WERI-Rb-1 (cell line): ENCODE results near the gene KCNB1.

Experiments used
- DNase-seq: peaks from one replicate; pipeline ENCODE4 v3.0.0-alpha.2; 2020
- H3K27ac ChIP-seq: fragments of 250-450 bp; sonication (Bioruptor Pico); 2 replicates; pipeline ENCODE4 v1.5.1; 2020; ENCODE audit warnings: mild to moderate bottlenecking, moderate library complexity
- H3K27me3 ChIP-seq: fragments of 250-450 bp; sonication (Bioruptor Pico); 2 replicates; pipeline ENCODE4 v1.5.1; 2021; ENCODE audit warnings: mild to moderate bottlenecking, low read depth, moderate library complexity; ENCODE audit not compliant: insufficient read depth, severe bottlenecking
- H3K36me3 ChIP-seq: fragments of 250-450 bp; sonication (Bioruptor Pico); 2 replicates; pipeline ENCODE4 v1.5.1; 2020; ENCODE audit warnings: mild to moderate bottlenecking, moderate library complexity
- H3K4me3 ChIP-seq: 2 replicates; pipeline ENCODE4 v1.5.1; 2011; ENCODE audit warnings: low read depth, mild to moderate bottlenecking, control low read depth, low read length
- H3K9me3 ChIP-seq: fragments of 250-450 bp; sonication (Bioruptor Pico); 2 replicates; pipeline ENCODE4 v1.5.1; 2021; ENCODE audit warnings: mild to moderate bottlenecking, moderate library complexity; ENCODE audit not compliant: severe bottlenecking
- TF ChIP-seq, protein P1 (sequence below): IDR thresholded peaks from 2 replicates; pipeline ENCODE4 v1.5.1; 2011; ENCODE audit warnings: low read depth, mild to moderate bottlenecking, control low read depth, inconsistent platforms, low read length

KCNB1 gene

DNA sequence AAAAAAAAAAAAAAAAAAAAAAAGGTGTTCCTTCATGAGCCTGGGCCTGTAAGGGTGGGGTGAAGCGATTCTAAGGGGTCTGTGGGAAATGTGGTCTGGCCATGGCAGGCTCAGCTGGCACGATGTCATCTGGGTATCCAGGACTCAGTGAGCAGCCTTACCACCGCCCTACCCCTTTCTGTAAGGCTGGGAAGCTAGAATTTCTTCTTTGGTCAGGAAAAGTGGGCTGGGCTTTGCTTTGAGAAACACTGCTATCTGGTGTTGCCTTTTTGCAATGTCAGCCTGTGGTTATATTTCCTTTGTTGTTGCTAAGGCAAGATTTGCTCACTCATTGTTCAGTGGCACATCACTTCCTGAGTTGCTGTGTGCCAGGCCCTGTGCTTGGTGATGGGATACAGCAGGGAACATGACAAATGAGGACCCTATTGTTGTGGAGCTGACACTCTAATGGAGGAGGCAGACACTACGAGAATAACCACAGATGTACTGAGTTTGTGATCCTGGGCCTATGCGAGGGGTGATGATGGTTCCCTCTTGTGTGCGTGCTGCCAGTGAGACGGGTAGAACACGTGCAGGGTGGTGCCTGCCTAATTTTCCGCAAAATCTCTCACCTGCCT lies 158.7 kb downstream of the KCNB1 start:
- no peak overlapping the region for H3K27ac ChIP-seq
- no peaks in the 10 kb centered on the region for H3K36me3 ChIP-seq
- H3K9me3 ChIP-seq = peaks cover 2% of the 10 kb centered on the region
- no peak overlapping the region for H3K4me3 ChIP-seq
- peaks cover 8% of the 10 kb centered on the region for H3K27me3 ChIP-seq
- TF ChIP-seq, protein P1, sequence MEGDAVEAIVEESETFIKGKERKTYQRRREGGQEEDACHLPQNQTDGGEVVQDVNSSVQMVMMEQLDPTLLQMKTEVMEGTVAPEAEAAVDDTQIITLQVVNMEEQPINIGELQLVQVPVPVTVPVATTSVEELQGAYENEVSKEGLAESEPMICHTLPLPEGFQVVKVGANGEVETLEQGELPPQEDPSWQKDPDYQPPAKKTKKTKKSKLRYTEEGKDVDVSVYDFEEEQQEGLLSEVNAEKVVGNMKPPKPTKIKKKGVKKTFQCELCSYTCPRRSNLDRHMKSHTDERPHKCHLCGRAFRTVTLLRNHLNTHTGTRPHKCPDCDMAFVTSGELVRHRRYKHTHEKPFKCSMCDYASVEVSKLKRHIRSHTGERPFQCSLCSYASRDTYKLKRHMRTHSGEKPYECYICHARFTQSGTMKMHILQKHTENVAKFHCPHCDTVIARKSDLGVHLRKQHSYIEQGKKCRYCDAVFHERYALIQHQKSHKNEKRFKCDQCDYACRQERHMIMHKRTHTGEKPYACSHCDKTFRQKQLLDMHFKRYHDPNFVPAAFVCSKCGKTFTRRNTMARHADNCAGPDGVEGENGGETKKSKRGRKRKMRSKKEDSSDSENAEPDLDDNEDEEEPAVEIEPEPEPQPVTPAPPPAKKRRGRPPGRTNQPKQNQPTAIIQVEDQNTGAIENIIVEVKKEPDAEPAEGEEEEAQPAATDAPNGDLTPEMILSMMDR = peak; percentile 44
- no peak for DNase-seq

DNA sequence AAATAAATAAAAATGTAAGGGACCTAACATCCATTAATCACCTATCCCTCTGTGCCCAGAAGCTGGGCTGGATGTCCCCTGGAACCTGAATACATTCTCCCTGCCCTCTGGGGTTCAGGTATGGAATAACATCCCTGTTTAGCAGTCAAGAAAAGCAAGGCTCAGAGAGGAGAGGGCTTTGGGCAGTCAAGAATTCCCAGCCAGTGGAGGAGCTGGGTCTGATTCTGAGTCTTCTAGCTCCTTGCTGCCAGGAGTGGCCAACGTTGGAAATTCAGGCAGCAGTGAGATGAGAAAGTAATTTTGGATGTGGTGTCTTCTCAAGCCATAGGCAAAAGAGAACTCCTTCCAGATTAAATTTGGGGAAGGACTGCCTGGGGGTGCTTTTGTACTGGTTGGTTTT lies 162.0 kb downstream of the KCNB1 start:
- TF ChIP-seq, protein P1 = peak; percentile 47
- H3K36me3 ChIP-seq = no peaks in the 10 kb centered on the region
- peaks cover 19% of the 10 kb centered on the region for H3K27me3 ChIP-seq
- H3K9me3 ChIP-seq = peaks cover 2% of the 10 kb centered on the region
- no peak overlapping the region for H3K4me3 ChIP-seq
- H3K27ac ChIP-seq = no peak overlapping the region
- peak; percentile 55 for DNase-seq

DNA sequence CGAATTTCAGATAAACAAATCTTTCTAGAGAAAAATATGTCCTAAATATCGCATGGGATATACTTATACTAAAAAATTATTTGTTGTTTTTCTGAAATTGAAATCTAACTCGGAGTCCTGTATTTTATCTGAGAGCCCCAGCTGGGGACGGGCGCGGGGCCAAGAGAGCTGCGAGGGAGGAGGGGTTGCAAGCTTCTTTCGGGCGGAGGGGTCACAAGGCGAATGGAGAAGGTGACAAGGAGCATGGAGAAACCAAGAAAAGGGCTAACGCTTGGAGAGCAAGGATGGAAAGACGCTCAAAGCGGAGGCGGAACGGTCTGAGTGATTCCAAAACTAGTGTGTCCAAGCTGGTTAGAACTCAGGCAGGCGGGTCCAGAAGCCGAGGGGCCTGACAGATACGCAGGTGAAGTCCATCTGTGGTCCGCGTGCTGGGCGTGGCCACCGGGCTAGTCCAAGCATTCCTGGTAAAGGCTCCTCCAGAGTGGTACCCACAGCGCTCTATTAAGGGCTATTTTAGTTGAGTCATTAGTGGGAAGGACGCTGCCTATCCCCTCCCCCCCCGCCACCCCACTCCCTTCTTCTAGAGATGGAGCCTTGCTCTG lies 163.2 kb downstream of the KCNB1 start:
- Histone ChIP-seq H3K36me3 (no peaks in the 10 kb centered on the region), H3K4me3 (no peak overlapping the region), H3K27me3 (peaks cover 19% of the 10 kb centered on the region), H3K27ac (no peak overlapping the region), H3K9me3 (no peaks in the 10 kb centered on the region)
- no peak for DNase-seq
- TF ChIP-seq, protein P1 = no peak

DNA sequence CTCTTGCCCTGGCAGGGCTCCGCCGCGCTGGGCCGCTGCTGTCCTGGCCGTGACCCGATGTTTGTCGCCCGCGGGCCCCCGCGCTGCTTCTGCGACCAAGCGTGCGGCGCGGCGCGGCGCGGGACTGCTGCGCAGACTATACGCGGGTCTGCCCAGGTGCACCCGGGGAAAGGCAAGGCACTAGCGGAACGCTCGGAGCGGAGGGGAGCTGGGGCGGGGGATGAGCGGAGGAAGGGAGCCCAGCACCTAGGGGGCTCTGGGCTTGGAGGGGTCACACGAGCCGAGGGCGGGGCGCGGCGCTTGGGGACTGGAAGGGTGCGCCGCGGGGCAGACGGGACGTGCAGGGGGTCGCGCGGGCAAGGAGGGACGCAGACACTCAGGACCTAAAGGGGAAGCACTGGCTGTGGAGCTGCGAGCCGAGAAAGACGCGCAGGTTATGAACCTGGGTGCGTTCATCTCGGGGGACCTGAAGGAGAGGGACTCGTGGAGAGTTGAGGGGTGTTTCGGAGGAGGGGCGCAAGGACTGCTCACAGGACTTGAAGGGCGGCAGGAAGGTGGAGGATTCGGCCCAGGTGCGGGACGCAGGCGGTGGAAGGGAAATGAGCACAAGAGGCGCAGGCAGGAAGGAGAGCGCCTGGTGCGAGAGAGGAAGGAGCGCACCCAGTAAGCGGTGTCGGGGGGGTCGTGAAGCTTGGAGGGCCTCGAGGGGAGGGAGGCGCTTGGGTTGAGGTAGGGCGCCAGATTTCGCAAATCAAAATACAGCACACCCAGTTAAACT lies 163.8 kb downstream of the KCNB1 start:
- Histone ChIP-seq H3K27ac (no peak overlapping the region), H3K36me3 (no peaks in the 10 kb centered on the region), H3K4me3 (peak overlapping the region; percentile 41), H3K27me3 (peaks cover 19% of the 10 kb centered on the region), H3K9me3 (no peaks in the 10 kb centered on the region)
- DNase-seq = peak; percentile 19
- TF ChIP-seq, protein P1 = no peak

DNA sequence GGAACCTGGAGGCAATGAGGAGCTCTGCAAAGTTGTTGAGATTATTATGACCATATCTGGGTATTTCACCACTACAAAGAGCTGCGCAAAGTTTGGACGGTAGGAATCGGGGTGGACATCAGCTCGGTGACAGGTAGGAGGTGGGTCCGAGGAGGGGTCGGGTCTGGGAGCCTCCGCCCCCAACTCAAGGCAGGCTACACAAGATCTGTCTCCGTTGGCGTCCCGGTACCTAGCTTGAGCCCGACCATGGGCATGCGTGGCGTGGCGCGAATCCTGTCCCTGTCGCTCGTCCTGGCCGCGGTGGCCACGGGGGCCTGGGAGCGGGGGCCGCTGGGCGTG lies 164.4 kb downstream of the KCNB1 start:
- Histone ChIP-seq H3K36me3 (no peaks in the 10 kb centered on the region), H3K4me3 (peak overlapping the region; percentile 41), H3K27me3 (peaks cover 19% of the 10 kb centered on the region), H3K9me3 (no peaks in the 10 kb centered on the region), H3K27ac (no peak overlapping the region)
- TF ChIP-seq, protein P1 = no peak
- no peak for DNase-seq
